Muscle layer of duodenum (tissue), 2 donors: ENCODE results near the gene PARP14.
"Not testable (repeated sequence)": the region's sequence is repeated elsewhere in the genome, so short reads cannot be mapped to it uniquely, and the experiment has no call there.

Experiments used
- H3K27ac ChIP-seq: one replicate; pipeline ENCODE4 v1.7.0; 2013; ENCODE audit warnings: mild to moderate bottlenecking, low read length
- H3K27me3 ChIP-seq: one replicate; pipeline ENCODE4 v1.7.0; 2013; ENCODE audit warnings: low read depth, mild to moderate bottlenecking, control low read depth, low read length
- H3K36me3 ChIP-seq, 2 donors: one replicate each; pipeline ENCODE4 v1.7.0; 2013; ENCODE audit warnings: low read length in 2 of 2, control low read depth in 1 of 2, mild to moderate bottlenecking in 1 of 2; ENCODE audit not compliant: insufficient read depth in 2 of 2, control insufficient read depth in 1 of 2
- H3K4me1 ChIP-seq, 2 donors: one replicate each; pipeline ENCODE4 v1.7.0; 2013; ENCODE audit warnings: low read length in 2 of 2, mild to moderate bottlenecking in 2 of 2, control low read depth in 1 of 2, moderate library complexity in 1 of 2; ENCODE audit not compliant: insufficient read depth in 2 of 2, control insufficient read depth in 1 of 2
- H3K4me3 ChIP-seq, 2 donors: one replicate each; pipeline ENCODE4 v1.7.0; 2013; ENCODE audit warnings: low read length in 2 of 2, low read depth in 1 of 2, mild to moderate bottlenecking in 1 of 2
- H3K9me3 ChIP-seq, 2 donors: one replicate each; pipeline ENCODE4 v1.7.0; 2013; ENCODE audit warnings: low read length in 2 of 2, control low read depth in 1 of 2, mild to moderate bottlenecking in 1 of 2; ENCODE audit not compliant: control insufficient read depth in 1 of 2
- donor health status: healthy.

The PARP14 gene

DNA sequence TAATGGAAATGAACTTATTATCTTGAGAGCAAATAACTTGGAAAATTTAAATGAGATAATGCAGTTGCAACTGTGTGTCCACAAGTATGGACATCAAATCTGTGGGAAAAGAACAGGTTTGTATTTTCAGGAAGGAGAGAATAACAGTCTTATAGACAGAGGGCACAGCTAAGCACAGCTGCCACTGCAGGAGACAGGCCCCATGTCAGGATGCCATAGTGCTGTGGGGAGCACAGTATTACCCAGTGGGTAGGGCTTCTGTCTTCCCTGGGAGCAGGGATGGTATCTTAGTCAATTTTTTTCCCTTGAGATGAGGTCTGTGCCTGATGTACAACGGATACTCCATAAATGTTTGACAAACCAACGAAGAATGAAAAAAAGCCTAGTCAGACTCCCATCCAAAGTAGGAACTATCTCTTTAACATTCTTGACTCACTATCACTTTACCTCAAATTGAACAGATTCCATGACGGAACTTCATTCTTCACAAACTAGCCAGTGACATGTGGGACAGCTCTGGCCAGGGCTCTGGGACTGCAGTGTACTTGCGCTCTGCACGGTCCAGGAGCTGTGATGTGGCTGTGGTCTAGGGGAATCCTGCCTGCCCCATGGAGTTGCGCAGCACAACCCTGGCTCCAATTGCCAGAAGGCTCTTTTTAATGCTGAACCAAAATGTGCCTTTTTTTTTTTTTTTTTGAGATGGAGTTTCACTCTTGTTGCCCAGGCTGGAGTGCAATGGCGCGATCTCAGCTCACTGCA lies 48.3 kb downstream of the PARP14 start:
- Histone ChIP-seq H3K36me3 (peaks cover 0 to 8% of the 10 kb centered on the region in 2 donors), H3K4me3 (no peak overlapping the region), H3K27me3 (no peaks in the 10 kb centered on the region), H3K4me1 (no peaks in the 10 kb centered on the region), H3K9me3 (no peaks in the 10 kb centered on the region), H3K27ac (no peak overlapping the region)

DNA sequence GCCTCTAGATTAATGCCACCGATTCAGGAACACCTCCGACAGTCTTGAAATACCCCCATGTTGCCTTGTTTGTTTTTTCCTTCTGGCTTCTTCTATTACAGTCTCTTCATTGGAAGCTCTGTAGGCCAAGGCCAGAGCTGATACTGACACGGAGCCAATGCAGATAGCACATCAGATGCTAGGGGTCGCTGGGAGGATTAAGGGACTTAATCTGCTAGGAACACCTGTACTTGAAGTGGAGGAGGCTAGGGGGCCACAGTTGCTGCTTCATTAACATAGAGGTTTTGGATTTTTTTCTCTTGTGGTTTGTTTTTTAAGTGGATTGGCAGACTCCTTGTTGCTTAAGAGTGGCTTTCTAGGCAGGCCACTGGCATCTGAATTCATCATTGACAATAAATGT lies 49.6 kb downstream of the PARP14 start:
- Histone ChIP-seq H3K36me3 (peaks cover 0 to 8% of the 10 kb centered on the region in 2 donors), H3K4me1 (no peaks in the 10 kb centered on the region), H3K27me3 (no peaks in the 10 kb centered on the region), H3K27ac (no peak overlapping the region), H3K4me3 (no peak overlapping the region), H3K9me3 (no peaks in the 10 kb centered on the region)

DNA sequence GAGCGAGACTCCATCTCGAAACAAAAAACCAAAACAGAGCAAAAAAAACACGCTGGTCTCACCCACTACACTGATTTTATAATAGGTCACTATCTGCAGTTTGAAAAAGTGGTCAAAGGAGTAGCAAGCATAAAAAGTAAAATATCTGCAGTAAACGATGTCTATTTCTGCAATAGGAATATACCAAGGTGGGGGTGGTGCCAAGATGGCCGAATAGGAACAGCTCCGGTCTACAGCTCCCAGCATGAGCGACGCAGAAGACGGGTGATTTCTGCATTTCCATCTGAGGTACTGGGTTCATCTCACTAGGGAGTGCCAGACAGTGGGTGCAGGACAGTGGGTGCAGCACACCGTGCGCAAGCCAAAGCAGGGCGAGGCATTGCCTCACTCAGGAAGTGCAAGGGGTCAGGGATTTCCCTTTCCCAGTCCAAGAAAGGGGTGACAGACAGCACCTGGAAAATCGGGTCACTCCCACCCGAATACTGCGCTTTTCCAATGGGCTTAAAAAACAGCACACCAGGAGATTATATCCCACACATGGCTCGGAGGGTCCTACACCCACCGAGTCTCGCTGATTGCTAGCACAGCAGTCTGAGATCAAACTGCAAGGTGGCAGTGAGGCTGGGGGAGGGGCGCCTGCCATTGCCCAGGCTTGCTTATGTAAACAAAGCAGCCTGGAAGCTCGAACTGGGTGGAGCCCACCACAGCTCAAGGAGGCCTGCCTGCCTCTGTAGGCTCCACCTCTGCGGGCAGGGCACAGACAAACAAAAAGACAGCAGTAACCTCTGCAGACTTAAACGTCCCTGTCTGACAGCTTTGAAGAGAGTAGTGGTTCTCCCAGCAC lies 52.3 kb downstream of the PARP14 start:
- H3K36me3 ChIP-seq, H3K4me1 ChIP-seq, H3K27ac ChIP-seq, H3K9me3 ChIP-seq, H3K27me3 ChIP-seq, H3K4me3 ChIP-seq: not testable (repeated sequence)

DNA sequence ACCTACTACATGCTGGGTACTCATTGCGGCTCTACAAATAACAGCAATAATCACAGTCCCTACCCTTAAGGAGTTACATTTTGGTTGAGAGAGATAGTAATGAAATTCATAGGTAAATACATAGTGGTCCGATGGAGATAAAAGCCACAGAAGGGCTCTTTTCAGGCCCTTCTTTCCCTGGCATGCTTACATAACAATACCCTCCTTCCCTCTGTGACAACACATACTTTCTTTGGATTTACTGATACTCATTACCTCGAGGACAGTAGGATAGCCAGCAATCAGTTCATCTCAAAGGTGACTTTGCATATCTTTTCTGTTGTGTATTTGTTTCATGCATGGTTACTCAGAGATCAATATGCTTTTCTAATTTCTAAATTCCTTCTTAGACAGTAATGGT lies 58.5 kb downstream of the PARP14 start:
- Histone ChIP-seq H3K4me1 (no peaks in the 10 kb centered on the region), H3K36me3 (peaks cover 12 to 24% of the 10 kb centered on the region in 2 donors), H3K27me3 (no peaks in the 10 kb centered on the region), H3K4me3 (no peak overlapping the region), H3K27ac (no peak overlapping the region), H3K9me3 (no peaks in the 10 kb centered on the region)

DNA sequence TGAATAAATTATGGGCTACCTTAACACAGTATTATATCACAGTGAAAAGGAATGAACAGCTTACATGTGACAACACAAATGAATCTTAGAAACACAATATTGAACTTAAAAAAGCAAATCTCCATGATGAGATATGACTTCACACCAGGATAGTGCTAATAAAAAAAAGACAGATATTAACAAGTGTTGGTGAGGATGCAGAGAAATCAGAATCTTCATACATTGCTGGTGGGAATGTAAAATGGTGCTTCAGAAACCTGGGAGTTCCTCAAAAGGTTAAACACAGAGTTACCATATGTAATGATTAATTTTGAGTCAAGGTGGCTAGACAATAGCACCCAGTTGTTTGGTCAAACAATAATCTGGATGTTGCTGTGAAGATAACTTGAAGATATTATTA lies 61.6 kb downstream of the PARP14 start:
- no peaks in the 10 kb centered on the region for H3K27me3 ChIP-seq
- no peaks in the 10 kb centered on the region for H3K4me1 ChIP-seq
- H3K27ac ChIP-seq, result no peak overlapping the region
- H3K4me3 ChIP-seq, result no peak overlapping the region
- peaks cover 12 to 24% of the 10 kb centered on the region in 2 donors for H3K36me3 ChIP-seq
- H3K9me3 ChIP-seq, result no peaks in the 10 kb centered on the region

DNA sequence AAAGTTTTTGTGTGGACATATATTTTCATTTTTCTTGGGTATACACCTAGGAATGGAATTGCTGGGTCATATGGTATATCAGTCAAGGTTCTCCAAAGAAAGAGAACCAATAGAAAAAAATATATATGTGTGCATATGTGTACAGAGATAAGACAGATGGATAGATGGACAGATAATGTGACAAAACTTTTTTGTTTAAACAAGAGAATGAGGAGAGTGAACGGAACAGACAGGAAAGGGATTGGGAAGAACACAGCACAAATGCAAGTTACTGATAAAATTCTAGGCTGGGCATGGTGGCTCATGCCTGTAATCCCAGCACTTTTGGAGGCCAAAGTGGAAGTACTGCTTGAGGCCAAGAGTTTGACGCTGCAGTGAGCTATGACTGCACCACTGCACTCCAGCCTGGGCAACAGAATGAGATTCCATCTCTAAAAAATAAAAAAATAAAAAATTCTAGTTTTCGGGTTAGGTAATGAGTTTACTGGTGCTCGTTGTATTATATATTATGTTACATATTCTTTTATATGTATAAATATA lies 63.0 kb downstream of the PARP14 start:
- Histone ChIP-seq H3K36me3 (peaks cover 15 to 24% of the 10 kb centered on the region in 2 donors), H3K27ac (no peak overlapping the region), H3K4me1 (no peaks in the 10 kb centered on the region), H3K4me3 (no peak overlapping the region), H3K27me3 (no peaks in the 10 kb centered on the region), H3K9me3 (no peaks in the 10 kb centered on the region)

DNA sequence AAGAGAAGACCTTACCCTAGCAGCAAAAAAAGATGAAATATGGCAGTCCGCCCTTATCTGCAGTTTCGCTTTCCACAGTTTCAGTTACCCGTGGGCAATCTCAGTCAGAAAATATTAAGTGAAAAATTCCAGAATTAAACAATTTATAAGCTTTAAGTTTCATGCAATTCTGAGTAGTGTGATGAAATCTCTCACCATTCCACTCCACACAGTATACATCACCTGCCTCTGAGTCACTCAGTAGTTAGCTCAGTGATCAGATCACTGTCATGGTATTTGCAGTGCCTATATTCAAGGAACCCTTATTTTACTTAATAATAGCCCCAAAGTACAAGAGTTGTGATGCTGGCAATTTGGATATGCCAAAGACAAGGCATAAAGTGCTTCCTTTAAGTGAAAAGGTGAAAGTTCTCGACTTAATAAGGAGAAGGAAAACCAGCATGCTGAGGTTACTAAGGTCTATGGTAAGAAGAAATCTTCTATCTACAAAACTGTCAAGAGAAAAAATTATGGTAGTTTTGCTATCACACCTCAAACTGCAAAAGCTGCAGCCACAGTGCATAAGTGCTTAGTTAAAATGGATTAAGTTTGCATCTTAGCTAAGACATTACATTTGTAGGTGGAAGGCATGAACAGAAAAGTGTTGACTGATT lies 64.9 kb downstream of the PARP14 start:
- H3K36me3 ChIP-seq, result peaks cover 8 to 20% of the 10 kb centered on the region in 2 donors
- no peak overlapping the region for H3K27ac ChIP-seq
- no peak overlapping the region for H3K4me3 ChIP-seq
- no peaks in the 10 kb centered on the region for H3K4me1 ChIP-seq
- H3K9me3 ChIP-seq, result no peaks in the 10 kb centered on the region
- H3K27me3 ChIP-seq, result no peaks in the 10 kb centered on the region

DNA sequence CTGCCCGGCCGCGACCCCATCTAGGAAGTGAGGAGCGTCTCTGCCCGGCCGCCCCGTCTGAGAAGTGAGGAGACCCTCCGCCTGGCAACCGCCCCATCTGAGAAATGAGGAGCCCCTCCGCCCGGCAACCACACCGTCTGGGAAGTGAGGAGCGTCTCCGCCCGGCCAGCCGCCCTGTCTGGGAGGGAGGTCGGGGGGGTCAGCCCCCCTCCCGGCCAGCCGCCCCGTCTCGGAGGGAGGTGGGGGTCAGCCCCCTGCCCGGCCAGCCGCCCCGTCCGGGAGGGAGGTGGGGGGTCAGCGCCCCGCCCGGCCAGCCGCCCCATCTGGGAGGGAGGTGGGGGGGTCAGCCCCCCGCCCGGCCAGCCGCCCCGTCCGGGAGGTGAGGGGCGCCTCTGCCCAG lies 66.7 kb downstream of the PARP14 start:
- H3K27me3 ChIP-seq, H3K4me1 ChIP-seq, H3K4me3 ChIP-seq, H3K9me3 ChIP-seq, H3K27ac ChIP-seq: not testable (repeated sequence)
- peaks cover 5 to 18% of the 10 kb centered on the region in 2 donors for H3K36me3 ChIP-seq

DNA sequence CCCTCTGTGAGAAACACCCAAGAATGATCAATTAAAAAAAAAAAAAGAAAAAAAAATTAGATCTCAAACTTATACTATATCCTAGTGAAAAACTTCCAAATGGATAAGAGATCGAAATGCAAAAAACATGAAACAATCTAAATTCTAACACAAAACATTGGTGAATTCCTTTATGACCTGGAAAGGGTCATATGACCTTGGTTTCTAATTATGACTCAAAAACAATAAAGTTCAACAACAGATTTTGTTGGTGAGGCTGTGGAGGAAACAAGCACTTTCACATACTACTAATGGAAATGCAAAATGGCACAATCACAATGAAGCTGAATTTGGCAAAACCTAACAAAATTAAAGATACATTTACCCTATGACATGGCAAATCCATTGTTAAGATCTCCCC lies 67.7 kb downstream of the PARP14 start:
- peaks cover 5 to 8% of the 10 kb centered on the region in 2 donors for H3K36me3 ChIP-seq
- H3K27me3 ChIP-seq, result no peaks in the 10 kb centered on the region
- H3K4me3 ChIP-seq, result no peak overlapping the region

DNA sequence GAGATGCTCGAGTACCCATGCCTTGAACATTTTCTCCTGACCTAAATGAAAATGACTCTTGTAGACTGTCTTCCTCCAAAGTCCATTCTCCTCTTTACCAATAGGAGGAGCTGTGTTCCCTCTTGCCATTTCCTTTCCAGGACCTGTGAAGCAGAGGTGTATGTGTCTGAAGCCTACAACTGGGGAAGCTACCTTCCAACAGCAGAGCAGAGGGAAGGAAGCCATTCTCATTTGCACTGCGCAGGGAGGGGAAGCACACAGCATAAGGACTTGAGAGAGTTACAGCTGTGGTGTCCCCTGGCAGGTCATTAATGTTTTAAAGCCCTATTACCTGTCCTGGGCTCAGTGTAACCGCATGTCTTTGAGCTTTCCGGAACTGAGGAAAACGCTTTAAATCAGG lies 74.3 kb downstream of the PARP14 start:
- no peaks in the 10 kb centered on the region for H3K9me3 ChIP-seq
- no peaks in the 10 kb centered on the region for H3K27me3 ChIP-seq
- no peaks in the 10 kb centered on the region for H3K4me1 ChIP-seq
- H3K27ac ChIP-seq, result no peak overlapping the region
- peaks cover 11 to 16% of the 10 kb centered on the region in 2 donors for H3K36me3 ChIP-seq
- no peak overlapping the region for H3K4me3 ChIP-seq

More for the DNA sequence above, 67.7 kb downstream of the PARP14 start:
- H3K9me3 ChIP-seq, result no peaks in the 10 kb centered on the region
- H3K4me1 ChIP-seq, result no peaks in the 10 kb centered on the region
- H3K27ac ChIP-seq, result no peak overlapping the region

DNA sequence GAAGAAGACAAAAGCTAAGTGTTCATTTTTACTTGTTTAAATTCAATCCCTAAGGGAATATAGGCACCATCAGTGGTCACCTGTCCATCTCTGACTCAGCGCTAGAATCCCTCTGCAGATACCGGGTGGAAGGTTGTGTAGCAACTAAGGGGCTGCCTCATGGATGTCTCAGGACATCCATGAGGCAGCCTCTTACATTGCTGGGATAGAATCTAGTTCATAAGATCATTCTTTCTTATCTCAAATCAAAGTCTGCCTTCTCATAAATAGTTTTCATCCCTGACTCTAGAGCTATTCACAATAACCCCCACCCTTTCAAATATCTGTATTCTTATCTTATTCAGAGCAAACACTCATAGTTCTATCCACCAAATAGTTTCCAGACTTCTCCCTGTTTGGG lies 74.9 kb downstream of the PARP14 start:
- Histone ChIP-seq H3K27me3 (no peaks in the 10 kb centered on the region), H3K27ac (no peak overlapping the region), H3K9me3 (no peaks in the 10 kb centered on the region), H3K4me3 (no peak overlapping the region), H3K4me1 (no peaks in the 10 kb centered on the region), H3K36me3 (peaks cover 11 to 16% of the 10 kb centered on the region in 2 donors)
